Thyroid gland (tissue), 4 donors: ENCODE data around the gene GALNT1.

Experiments used
- POLR2A ChIP-seq, 2 donors: fragments of 450-650 bp; IDR thresholded peaks; one replicate each; pipeline ENCODE4 v1.6.1; 2017; ENCODE audit warnings: antibody characterized with exemption in 2 of 2, mild to moderate bottlenecking in 2 of 2, moderate library complexity in 1 of 2
- TF ChIP-seq, protein P1 (sequence below), 6 experiments: fragments of 200-600 bp in 3 of 6; fragments of 450-650 bp in 3 of 6; sonication (generic) in 3 of 6; IDR thresholded peaks; one replicate each; pipeline ENCODE4 v1.5.1; 2016 to 2019; ENCODE audit warnings: antibody characterized with exemption in 6 of 6, mild to moderate bottlenecking in 2 of 6, inconsistent platforms in 1 of 6, moderate library complexity in 1 of 6

DNA sequence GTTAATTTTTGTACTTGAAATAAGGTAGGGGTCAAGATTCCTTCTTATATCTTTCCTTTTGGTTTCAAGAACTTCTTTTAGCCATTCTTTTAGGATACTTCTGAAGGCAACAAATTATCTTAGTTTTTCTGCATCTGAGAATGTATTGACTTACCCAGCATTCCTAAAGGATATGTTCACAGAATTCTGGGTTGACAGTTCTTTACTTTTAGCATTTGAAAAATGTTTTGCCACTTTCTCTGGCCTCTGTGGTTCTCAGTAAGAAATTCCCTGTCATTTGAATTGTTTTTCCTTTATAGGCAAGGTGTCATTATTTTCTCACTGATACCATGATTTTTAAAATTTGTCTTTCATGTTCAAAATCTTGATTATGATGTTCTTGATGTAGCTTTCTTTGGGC, 162.4 kb downstream of the GALNT1 start:
- TF ChIP-seq, protein P1, sequence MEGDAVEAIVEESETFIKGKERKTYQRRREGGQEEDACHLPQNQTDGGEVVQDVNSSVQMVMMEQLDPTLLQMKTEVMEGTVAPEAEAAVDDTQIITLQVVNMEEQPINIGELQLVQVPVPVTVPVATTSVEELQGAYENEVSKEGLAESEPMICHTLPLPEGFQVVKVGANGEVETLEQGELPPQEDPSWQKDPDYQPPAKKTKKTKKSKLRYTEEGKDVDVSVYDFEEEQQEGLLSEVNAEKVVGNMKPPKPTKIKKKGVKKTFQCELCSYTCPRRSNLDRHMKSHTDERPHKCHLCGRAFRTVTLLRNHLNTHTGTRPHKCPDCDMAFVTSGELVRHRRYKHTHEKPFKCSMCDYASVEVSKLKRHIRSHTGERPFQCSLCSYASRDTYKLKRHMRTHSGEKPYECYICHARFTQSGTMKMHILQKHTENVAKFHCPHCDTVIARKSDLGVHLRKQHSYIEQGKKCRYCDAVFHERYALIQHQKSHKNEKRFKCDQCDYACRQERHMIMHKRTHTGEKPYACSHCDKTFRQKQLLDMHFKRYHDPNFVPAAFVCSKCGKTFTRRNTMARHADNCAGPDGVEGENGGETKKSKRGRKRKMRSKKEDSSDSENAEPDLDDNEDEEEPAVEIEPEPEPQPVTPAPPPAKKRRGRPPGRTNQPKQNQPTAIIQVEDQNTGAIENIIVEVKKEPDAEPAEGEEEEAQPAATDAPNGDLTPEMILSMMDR (IDR thresholded peaks at IDR 0.05), result no peak
- TF ChIP-seq POLR2A (IDR thresholded peaks at IDR 0.05), result no peak
